ENCODE measurements around the gene PCDHB12. TPM values are rescaled to one million over a fixed set of nuclear protein-coding genes. Genes with fewer than 3 reads are reported as not detected.
"Not testable (repeated sequence)": the region's sequence is repeated elsewhere in the genome, so short reads cannot be mapped to it uniquely, and the experiment has no call there.

PCDHB12 gene
- polyA plus RNA-seq, 1 of the 3 experiments (the other 2 are of a cell fraction): 1.9 TPM

DNA sequence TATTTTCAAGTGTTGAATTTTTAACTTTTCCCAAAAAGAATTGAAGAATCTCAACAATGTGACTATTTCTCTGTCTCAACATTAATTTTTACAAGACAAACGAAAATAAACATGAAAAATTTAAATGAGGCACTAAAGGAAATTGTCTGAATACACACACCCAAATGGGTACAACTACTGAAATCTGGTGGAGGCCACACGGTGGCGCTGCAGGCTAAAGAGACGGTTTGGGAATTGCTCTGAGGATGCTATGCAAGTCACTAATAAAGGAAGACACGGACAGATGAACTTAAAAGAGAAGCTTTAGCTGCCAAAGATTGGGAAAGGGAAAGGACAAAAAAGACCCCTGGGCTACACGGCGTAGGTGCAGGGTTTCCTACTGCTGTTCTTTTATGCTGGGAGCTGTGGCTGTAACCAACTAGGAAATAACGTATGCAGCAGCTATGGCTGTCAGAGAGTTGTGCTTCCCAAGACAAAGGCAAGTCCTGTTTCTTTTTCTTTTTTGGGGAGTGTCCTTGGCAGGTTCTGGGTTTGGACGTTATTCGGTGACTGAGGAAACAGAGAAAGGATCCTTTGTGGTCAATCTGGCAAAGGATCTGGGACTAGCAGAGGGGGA, 16.3 kb upstream of the PCDHB12 start, which contains the start of gene PCDHB10:
PCDHB10 (plus strand) TSS at position 244 of the 616 bp plus-strand sequence; CDS start at position 444, 200 bp downstream.
- CTCF ChIA-PET: interaction anchor here (0.7 to 2.2 kb wide), 7 partner anchors 10 to 375 kb away, joined by 3 to 9 read pairs (median 4); partner anchors contain the start of gene PCDHB16
- Histone ChIP-seq H3K36me3 (replicated peaks in 1 of 2; ENCODE audit: control insufficient read depth in 1 of 2, insufficient read depth in 2 of 2, low read length in 1 of 2) (peaks cover 0 to 4% of the 10 kb centered on the region in 2 experiments), H3K4me3 (ENCODE audit: low read depth in 2 of 2, low read length in 1 of 2) (peak within 1 kb of the TSS in 1 of 2 experiments; percentile 14; a peak in 1 of 4 replicates), H3F3A (replicated peaks; ENCODE audit: insufficient read depth) (no peaks in the 10 kb centered on the region), H3K4me1 (ENCODE audit: control insufficient read depth in 1 of 2, insufficient read depth in 2 of 2, low read depth in 1 of 2, low read length in 1 of 2) (no peaks in the 10 kb centered on the region), H3K9ac (no peak within 1 kb of the TSS), H4K20me1 (ENCODE audit: insufficient read depth) (no peaks in the 10 kb centered on the region), H3K9me2 (no peaks in the 10 kb centered on the region), H3K79me2 (ENCODE audit: insufficient read depth) (no peaks in the 10 kb centered on the region), H3K27ac (ENCODE audit: low read depth in 2 of 2, low read length in 1 of 2) (no peak within 1 kb of the TSS), H3K4me2 (no peak within 1 kb of the TSS), H2AFZ (ENCODE audit: low read depth) (no peak within 1 kb of the TSS), H3K9me3 (peaks cover 9% of the 10 kb centered on the region), H3K27me3 (ENCODE audit: insufficient read depth) (no peaks in the 10 kb centered on the region)
- DNase-seq: peak; percentile 53
- TF ChIP-seq, protein P1, sequence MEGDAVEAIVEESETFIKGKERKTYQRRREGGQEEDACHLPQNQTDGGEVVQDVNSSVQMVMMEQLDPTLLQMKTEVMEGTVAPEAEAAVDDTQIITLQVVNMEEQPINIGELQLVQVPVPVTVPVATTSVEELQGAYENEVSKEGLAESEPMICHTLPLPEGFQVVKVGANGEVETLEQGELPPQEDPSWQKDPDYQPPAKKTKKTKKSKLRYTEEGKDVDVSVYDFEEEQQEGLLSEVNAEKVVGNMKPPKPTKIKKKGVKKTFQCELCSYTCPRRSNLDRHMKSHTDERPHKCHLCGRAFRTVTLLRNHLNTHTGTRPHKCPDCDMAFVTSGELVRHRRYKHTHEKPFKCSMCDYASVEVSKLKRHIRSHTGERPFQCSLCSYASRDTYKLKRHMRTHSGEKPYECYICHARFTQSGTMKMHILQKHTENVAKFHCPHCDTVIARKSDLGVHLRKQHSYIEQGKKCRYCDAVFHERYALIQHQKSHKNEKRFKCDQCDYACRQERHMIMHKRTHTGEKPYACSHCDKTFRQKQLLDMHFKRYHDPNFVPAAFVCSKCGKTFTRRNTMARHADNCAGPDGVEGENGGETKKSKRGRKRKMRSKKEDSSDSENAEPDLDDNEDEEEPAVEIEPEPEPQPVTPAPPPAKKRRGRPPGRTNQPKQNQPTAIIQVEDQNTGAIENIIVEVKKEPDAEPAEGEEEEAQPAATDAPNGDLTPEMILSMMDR (IDR thresholded peaks at IDR 0.05): peak; percentile 57
- TF ChIP-seq FOXM1 (IDR thresholded peaks at IDR 0.05; ENCODE audit: low read depth): no peak
- peak; percentile 44 for TF ChIP-seq RAD21 (IDR thresholded peaks at IDR 0.05; ENCODE audit: low read length)
- POLR2A ChIA-PET: no interaction called here
- 24% methylated on average over 10 of the region's 10 CpGs for WGBS (ENCODE audit: low lambda C conversion rate)

DNA sequence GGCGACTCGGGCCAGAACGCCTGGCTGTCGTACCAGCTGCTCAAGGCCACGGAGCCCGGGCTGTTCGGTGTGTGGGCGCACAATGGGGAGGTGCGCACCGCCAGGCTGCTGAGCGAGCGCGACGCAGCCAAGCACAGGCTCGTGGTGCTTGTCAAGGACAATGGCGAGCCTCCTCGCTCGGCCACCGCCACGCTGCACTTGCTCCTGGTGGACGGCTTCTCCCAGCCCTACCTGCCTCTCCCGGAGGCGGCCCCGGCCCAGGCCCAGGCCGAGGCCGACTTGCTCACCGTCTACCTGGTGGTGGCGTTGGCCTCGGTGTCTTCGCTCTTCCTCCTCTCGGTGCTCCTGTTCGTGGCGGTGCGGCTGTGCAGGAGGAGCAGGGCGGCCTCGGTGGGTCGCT, 14.2 kb upstream of the PCDHB12 start:
- POLR2A ChIA-PET: not testable (repeated sequence)
- WGBS (ENCODE audit: low lambda C conversion rate): no CpG with 5 or more reads among the region's 37 CpGs

DNA sequence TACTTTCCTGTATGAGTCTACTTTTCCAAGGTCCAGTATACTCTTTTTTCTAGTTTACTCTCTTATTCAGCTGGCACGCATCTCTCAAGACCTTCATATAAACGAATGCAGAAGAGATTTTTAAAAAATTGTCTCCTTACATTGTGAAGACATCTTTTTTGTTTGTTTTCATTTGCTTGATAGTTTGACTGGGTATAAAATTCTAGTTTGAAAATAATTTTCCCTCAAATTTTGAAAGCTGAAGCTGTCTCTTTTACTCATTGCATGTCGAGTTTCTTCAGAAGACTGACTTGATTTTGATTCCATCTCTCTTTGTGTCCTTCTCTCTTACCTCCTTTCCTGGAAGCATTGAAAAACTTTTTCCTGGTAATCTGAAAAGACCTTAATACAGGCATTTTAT, 12.2 kb upstream of the PCDHB12 start:
- ChIA-PET CTCF (interaction anchor here (1.0 to 3.9 kb wide), 6 partner anchors 9 to 368 kb away, joined by 3 to 15 read pairs (median 4); partner anchors contain the start of genes PCDHB16 and PCDHB9), POLR2A (no interaction called here)
- H3K4me2 ChIP-seq: no peak overlapping the region
- H3K79me2 ChIP-seq (ENCODE audit: insufficient read depth): no peaks in the 10 kb centered on the region
- no peak overlapping the region for H3K9ac ChIP-seq
- H3F3A ChIP-seq (replicated peaks; ENCODE audit: insufficient read depth): no peaks in the 10 kb centered on the region
- TF ChIP-seq EP300 (IDR thresholded peaks at IDR 0.05; ENCODE audit: borderline replicate concordance in 1 of 2, low read depth in 1 of 2, low read length in 1 of 2) (no peak), NFIC (IDR thresholded peaks at IDR 0.05; ENCODE audit: borderline replicate concordance) (no peak), RFX5 (IDR thresholded peaks at IDR 0.05; ENCODE audit: low read length) (no peak), SIN3A (IDR thresholded peaks at IDR 0.05; ENCODE audit: borderline replicate concordance, low read depth, low read length) (no peak), POLR2AphosphoS5 (IDR thresholded peaks at IDR 0.05; ENCODE audit: low read depth, low read length) (no peak), JUND (IDR thresholded peaks at IDR 0.05) (no peak), RCOR1 (IDR thresholded peaks at IDR 0.05; ENCODE audit: low read length) (no peak), MXI1 (IDR thresholded peaks at IDR 0.05; ENCODE audit: low read depth, low read length) (no peak), CHD2 (IDR thresholded peaks at IDR 0.05; ENCODE audit: low read length, partially characterized antibody) (no peak), GATA2 (CRISPR knock-in tag; IDR thresholded peaks at IDR 0.05) (no peak), TCF12 (IDR thresholded peaks at IDR 0.05) (no peak)
- TF ChIP-seq, protein P2, sequence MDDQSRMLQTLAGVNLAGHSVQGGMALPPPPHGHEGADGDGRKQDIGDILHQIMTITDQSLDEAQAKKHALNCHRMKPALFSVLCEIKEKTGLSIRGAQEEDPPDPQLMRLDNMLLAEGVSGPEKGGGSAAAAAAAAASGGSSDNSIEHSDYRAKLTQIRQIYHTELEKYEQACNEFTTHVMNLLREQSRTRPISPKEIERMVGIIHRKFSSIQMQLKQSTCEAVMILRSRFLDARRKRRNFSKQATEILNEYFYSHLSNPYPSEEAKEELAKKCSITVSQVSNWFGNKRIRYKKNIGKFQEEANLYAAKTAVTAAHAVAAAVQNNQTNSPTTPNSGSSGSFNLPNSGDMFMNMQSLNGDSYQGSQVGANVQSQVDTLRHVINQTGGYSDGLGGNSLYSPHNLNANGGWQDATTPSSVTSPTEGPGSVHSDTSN (IDR thresholded peaks at IDR 0.05): no peak
- TF ChIP-seq, protein P1 (IDR thresholded peaks at IDR 0.05): no peak
- TF ChIP-seq, protein P3, sequence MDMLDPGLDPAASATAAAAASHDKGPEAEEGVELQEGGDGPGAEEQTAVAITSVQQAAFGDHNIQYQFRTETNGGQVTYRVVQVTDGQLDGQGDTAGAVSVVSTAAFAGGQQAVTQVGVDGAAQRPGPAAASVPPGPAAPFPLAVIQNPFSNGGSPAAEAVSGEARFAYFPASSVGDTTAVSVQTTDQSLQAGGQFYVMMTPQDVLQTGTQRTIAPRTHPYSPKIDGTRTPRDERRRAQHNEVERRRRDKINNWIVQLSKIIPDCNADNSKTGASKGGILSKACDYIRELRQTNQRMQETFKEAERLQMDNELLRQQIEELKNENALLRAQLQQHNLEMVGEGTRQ (IDR thresholded peaks at IDR 0.05; ENCODE audit: borderline replicate concordance, low read depth, low read length): no peak
- no peak overlapping the region for H3K4me3 ChIP-seq (ENCODE audit: low read depth in 2 of 2, low read length in 1 of 2)
- no peak for DNase-seq
- no peaks in the 10 kb centered on the region for H3K27me3 ChIP-seq (ENCODE audit: insufficient read depth)
- H3K9me3 ChIP-seq: peaks cover 9% of the 10 kb centered on the region
- no peak overlapping the region for H2AFZ ChIP-seq (ENCODE audit: low read depth)
- H3K9me2 ChIP-seq: no peaks in the 10 kb centered on the region
- H3K4me1 ChIP-seq (ENCODE audit: control insufficient read depth in 1 of 2, insufficient read depth in 2 of 2, low read depth in 1 of 2, low read length in 1 of 2): no peaks in the 10 kb centered on the region
- H3K36me3 ChIP-seq (replicated peaks in 1 of 2; ENCODE audit: control insufficient read depth in 1 of 2, insufficient read depth in 2 of 2, low read length in 1 of 2): no peaks in the 10 kb centered on the region
- WGBS (ENCODE audit: low lambda C conversion rate): 9% methylated on average over 3 of the region's 3 CpGs
- H3K27ac ChIP-seq (ENCODE audit: low read depth in 2 of 2, low read length in 1 of 2): no peak overlapping the region
- no peaks in the 10 kb centered on the region for H4K20me1 ChIP-seq (ENCODE audit: insufficient read depth)

More for the DNA sequence above, 14.2 kb upstream of the PCDHB12 start:
- H3K9ac ChIP-seq; H4K20me1 ChIP-seq (ENCODE audit: insufficient read depth); DNase-seq; H3K9me3 ChIP-seq; H3K9me2 ChIP-seq; H3K27ac ChIP-seq (ENCODE audit: low read depth in 2 of 2, low read length in 1 of 2); H3K36me3 ChIP-seq (replicated peaks in 1 of 2; ENCODE audit: control insufficient read depth in 1 of 2, insufficient read depth in 2 of 2, low read length in 1 of 2); H3K27me3 ChIP-seq (ENCODE audit: insufficient read depth); H3K4me2 ChIP-seq; H3K4me1 ChIP-seq (ENCODE audit: control insufficient read depth in 1 of 2, insufficient read depth in 2 of 2, low read depth in 1 of 2, low read length in 1 of 2); H3K4me3 ChIP-seq (ENCODE audit: low read depth in 2 of 2, low read length in 1 of 2); H3K79me2 ChIP-seq (ENCODE audit: insufficient read depth); H2AFZ ChIP-seq (ENCODE audit: low read depth); H3F3A ChIP-seq (replicated peaks; ENCODE audit: insufficient read depth): not testable (repeated sequence)
- CTCF ChIA-PET: interaction anchor here (3.9 kb wide), 1 partner anchor 370 kb away, joined by 15 read pairs; no protein-coding TSS in a partner anchor

Data from SK-N-SH (cell line).